Activated CD4-positive, alpha-beta memory T cell treated with anti-CD3 and anti-CD28 coated beads for 36 hours (primary cell): ENCODE measurements around the gene TANK. TPM values are rescaled to one million over a fixed set of nuclear protein-coding genes. Genes with fewer than 3 reads are reported as not detected.

Experiments
- CTCF ChIA-PET: fragments of 350-600 bp; sonication (Branson Sonifier 250); formaldehyde crosslinking; loops from one replicate; lab custom pipeline; 2021; ENCODE audit warnings: antibody characterized with exemption, inconsistent platforms; lab: Charles Lee
- POLR2A ChIA-PET: fragments of 350-600 bp; sonication (Branson Sonifier 250); formaldehyde crosslinking; loops from one replicate; lab custom pipeline; 2021; ENCODE audit warnings: antibody characterized with exemption; lab: Charles Lee
- DNase-seq: peaks from one replicate; pipeline ENCODE4 v3.0.0-alpha.2; 2020
- H3K27ac Mint-ChIP-seq: one replicate; pipeline ENCODE4 v1.8.0; 2021; ENCODE audit warnings: mixed read lengths
- H3K27me3 Mint-ChIP-seq: one replicate; pipeline ENCODE4 v1.8.0; 2021; ENCODE audit warnings: mixed read lengths
- H3K36me3 Mint-ChIP-seq: one replicate; pipeline ENCODE4 v1.8.0; 2021; ENCODE audit warnings: mixed read lengths
- H3K4me1 Mint-ChIP-seq: one replicate; pipeline ENCODE4 v1.8.0; 2021; ENCODE audit warnings: low read depth, mixed read lengths
- H3K4me3 Mint-ChIP-seq: one replicate; pipeline ENCODE4 v1.8.0; 2021; ENCODE audit warnings: mild to moderate bottlenecking, mixed read lengths
- H3K9me3 Mint-ChIP-seq: one replicate; pipeline ENCODE4 v1.8.0; 2021; ENCODE audit warnings: mixed read lengths
- intact Hi-C: fragments of 100-400 bp; cut with micrococcal nuclease; formaldehyde crosslinking; loops from one replicate; pipeline ENCODE4 v1.15.1; 2023
- total RNA-seq, 2 experiments: library from RNA; stranded (reverse); gene quantifications; one replicate each; pipeline ENCODE4 v1.2.3, GENCODE V29; 2021

The TANK gene
- total RNA-seq, 2 experiments from 2014 or later, result 71.4 to 74.1 TPM

GRCh38 chr2:161283926-161284325 is 123.7 kb downstream of the TANK start:
- DNase-seq, result no peak
- no peak overlapping the region for H3K27ac Mint-ChIP-seq
- no peak overlapping the region for H3K4me3 Mint-ChIP-seq
- no peaks in the 10 kb centered on the region for H3K36me3 Mint-ChIP-seq
- ChIA-PET POLR2A (no interaction called here), CTCF (interaction anchor here (0.8 kb wide), 1 partner anchor 11 kb away, joined by 3 read pairs; no protein-coding TSS in a partner anchor)
- intact Hi-C loops, result no loop called here
- peaks cover 8% of the 10 kb centered on the region for H3K27me3 Mint-ChIP-seq
- H3K4me1 Mint-ChIP-seq, result no peaks in the 10 kb centered on the region
- no peaks in the 10 kb centered on the region for H3K9me3 Mint-ChIP-seq

Other genes with a start within 250 kb of the TANK start
- 10 to 100 TPM; 84.2 to 89.8 TPM for gene PSMD14, start 148.0 kb downstream of the TANK start, total RNA-seq